DMS153 (cell line): Measurements from ENCODE around the gene VTN.

Source experiments
- DNase-seq: peaks from one replicate; lab custom pipeline; 2025; lab: John Stamatoyannopoulos, UW

The VTN gene

DNA sequence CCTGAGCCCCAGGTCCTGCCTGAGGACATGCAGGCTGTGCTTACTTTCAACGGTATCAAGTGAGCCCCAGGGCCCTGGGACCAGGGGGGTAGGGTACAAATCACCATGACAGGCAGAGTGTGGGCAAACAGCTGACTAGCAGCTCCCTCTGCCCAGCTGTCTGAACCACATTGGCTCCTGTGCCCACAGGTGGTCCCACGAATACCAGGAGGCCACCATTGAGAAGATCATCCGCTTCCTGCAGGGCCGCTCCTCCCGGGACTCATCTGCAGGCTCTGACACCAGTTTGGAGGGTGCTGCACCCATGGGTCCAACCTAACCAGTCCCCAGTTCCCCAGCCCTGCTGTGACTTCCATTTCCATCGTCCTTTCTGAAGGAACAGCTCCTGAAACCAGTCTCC, 25.9 kb upstream of the VTN start:
- no peak for DNase-seq

DNA sequence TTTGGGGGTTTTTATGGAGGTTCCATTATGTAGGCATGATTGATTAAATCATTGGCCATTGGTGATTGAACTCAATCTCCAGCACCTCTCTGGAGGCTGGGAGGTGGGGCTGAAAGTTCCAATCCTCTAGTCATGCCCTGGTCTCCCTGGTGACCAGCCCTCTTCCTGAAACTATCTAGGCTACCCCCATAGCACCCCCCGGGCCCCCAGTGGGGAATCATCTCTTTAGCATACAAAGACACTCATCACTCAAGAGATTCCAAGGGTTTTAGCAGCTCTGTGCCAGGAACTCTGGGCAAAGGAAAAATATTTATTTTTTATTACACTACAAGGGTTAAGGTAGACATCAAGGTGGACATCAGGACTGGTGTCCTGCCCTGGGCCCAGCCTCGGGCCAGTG, 25.3 kb upstream of the VTN start:
- no peak for DNase-seq

DNA sequence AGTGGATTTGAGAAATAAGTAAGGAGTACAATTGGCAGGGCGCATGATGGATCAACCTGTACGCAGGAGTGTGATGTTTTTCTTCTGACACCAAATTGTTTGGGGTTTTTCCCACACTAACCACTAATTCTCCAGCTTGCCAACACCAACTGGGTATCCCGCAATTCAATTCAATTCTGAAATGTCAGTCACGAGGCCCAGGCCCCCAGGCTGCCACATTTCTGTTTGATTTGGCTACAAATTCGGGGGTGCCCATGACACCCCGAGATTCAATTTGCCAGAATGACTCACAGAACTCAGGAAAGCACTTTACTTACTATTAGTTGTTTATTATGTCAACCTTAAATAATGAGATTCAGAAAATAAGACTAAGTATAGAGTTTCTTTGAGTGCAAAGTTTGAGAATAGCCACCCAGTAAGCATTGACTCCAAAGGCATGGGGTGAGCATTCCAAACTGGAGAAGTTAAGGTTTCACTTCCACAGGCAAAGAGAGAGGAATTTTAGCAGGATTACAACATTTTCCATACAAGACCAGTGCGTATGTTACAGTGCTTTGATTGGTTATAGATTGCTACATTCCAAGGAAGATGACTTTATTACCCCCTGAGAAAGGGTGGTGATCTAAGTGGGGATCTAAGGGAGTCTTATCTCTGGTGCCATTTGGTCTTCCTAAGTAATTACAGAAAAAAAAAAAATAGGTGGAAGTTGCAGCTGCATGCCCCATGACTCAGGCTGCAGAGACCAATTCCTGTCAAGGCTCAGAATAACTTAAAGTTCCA, 24.4 kb upstream of the VTN start:
- DNase-seq = no peak

DNA sequence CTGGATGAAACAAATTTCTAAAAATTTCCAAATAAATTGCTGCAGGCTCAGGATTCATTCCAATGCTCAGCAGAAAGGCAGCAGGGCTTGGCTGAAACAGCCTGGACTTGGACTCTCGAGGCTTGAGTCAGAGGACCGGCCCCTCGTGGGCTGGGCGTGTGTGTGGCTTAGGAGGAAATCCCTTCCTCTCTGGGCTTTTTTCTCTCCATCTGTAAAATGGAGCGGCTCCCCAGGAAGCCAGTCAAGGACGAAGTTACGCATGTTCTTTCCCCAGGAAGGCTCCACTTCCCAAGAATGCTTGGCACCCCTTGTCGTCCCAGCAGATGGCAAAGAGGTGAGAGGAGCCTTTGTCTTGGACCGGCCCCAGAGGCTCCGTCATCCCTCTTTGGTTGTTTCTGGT, 22.4 kb upstream of the VTN start:
- DNase-seq = no peak

DNA sequence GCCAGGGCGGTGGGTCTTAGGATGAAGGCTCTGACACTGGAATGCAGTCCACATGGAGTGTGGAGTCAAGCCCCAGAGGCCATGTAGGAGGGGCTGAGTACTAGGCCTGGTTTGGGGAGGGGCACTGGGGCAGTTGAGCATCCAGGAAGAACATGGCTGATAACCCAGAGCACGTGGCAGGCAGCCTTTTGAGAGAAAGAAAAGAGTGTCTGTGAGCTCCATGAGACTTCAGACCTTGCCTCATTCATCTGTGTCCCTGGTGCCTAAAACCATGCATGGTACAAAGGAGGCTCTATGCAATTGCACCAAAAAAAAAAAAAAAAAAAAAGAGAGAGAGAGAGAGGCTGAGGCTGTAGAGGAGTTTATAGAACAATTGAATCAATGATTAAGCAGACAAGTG, 21.3 kb upstream of the VTN start:
- no peak for DNase-seq

DNA sequence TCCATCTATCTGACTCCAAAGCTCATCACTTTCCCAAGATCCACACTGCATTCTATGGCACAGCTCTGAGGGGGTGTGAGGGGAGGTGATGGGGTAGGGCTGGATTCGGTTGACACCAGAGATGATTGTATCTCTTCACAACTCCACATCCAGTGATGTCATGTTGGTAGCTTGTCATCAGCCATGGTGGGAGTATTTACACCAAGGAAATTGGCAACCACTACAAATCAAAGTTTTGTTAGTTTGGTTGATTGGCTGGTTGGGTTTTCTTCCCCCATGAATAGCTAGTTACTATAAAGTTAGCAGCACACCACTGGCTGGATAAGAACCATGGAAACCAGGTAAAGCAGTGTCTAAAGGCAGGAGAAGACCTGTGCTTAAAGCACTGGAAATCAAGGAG, 20.9 kb upstream of the VTN start:
- DNase-seq = no peak

DNA sequence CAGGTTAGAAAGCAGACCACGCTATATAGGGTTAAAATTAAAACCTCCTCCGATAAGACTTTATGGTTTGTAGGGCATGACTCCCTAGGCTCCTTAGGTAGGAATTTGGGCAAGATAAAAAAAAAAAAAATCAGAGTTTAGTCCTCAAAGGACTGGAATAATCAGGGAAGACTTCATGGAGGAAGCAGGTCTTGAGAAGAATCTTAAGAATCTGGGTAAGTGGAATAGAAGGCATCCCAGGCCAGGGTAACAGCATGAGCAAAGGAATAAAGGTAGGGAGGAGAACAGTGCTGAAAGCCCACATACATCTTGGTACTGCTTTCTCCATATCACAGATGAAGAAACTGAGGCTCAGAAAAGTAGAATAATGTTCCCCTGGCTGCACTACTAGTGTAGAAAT, 20.5 kb upstream of the VTN start:
- no peak for DNase-seq

DNA sequence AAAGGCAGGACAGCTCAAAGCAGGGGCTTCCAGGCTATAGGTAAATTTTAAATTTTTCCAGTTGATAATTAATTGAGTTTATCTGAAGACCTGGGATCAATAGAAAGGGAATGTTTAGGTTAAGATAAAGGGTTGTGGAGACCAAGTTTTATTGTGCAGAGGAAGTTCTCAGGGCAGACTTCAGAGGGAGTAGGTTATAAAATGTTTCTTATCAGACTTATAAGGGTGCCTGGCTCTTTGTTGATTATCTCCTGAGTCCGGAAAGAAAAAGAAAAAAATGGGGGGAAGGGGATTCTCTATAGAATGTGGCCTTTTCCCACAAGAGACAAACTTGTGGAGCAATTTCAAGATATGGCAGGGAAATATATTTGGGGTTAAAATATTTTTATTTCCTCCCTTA, 20.0 kb upstream of the VTN start:
- DNase-seq = no peak

DNA sequence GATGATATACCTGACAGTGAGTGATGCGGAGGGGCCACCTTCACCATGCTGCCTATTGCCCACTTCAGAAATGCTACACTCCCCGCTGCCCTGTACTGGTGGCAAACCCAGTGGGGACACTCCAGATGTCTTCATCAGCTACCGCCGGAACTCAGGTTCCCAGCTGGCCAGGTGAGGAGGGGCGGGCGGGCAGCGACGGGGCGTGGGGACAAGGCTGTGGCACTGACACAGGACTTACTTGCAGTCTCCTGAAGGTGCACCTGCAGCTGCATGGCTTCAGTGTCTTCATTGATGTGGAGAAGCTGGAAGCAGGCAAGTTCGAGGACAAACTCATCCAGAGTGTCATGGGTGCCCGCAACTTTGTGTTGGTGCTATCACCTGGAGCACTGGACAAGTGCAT, 18.0 kb upstream of the VTN start:
- DNase-seq = no peak

DNA sequence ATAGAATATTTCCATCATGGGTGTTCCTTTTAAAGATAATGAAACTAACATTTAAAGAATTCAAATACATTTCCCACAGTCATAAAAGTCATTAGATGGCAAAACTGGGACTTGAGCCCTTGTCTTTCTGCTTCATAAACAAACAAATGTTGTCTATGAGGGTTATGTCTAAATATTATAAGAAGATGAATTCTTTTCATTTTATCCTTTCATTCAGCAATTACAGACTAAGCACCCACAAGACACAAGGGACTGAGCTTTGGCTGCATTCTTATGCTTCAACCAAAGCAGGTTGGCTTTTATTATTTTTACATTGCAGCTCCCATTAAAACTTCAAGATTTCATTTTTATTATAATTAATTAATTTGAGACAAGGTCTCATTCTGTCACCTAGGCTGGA, 16.3 kb upstream of the VTN start:
- no peak for DNase-seq

DNA sequence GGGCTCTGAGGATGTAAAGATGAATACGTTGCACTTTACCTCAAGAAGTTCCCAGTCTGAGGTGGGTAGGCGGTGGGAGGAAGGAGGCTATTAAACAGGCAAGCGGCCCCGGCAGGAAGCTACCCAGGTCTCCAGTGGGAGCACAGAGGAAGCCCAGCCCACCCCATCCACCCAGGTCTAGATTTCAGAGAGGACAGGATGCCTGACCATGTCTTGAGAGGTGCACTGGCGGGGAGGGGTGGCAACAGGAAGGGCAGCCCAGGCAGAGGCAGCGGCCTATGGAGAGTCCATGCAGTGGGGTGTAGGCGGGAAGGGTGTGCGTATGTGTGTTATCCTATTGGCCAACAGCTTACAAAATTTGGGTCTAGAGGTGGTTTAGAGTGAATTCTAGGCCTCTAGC, 15.3 kb upstream of the VTN start:
- DNase-seq = no peak

DNA sequence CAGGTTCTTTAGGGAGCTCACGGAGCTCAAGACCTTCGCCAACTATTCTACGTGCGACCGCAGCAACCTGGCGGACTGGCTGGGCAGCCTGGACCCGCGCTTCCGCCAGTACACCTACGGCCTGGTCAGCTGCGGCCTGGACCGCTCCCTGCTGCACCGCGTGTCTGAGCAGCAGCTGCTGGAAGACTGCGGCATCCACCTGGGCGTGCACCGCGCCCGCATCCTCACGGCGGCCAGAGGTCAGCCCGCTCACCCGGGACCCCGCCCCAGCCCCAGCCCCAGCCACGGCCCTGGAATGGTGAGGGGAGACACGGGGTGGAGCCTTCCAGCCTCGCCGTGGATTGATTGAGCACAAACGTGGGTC, 14.9 kb upstream of the VTN start:
- no peak for DNase-seq

DNA sequence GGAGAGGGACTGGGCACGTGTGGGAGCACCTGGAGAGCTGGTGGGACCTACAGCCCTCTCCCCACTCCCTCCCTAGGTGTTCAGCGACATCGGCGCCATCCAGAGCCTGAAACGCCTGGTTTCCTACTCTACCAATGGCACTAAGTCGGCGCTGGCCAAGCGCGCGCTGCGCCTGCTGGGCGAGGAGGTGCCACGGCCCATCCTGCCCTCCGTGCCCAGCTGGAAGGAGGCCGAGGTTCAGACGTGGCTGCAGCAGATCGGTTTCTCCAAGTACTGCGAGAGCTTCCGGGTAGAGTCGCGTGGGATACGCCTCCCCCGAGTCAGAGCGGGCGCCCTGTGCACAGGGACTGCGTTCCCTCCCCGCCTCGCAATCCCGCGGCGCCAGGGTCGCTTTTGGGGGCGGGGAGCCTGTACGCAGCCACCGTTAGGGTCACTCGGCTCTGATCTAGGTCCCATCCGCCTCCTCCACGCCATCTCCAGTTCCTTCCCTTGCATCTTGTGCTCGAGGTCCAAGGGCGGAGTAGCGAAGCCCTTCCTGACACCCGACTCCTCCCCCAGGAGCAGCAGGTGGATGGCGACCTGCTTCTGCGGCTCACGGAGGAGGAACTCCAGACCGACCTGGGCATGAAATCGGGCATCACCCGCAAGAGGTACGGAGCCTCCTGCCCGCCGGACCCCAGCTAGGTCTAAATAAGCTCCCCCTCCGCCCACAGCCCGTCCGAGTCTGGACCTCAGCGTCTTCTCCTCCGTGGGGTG, 14.4 kb upstream of the VTN start:
- peak; percentile 77 for DNase-seq

DNA sequence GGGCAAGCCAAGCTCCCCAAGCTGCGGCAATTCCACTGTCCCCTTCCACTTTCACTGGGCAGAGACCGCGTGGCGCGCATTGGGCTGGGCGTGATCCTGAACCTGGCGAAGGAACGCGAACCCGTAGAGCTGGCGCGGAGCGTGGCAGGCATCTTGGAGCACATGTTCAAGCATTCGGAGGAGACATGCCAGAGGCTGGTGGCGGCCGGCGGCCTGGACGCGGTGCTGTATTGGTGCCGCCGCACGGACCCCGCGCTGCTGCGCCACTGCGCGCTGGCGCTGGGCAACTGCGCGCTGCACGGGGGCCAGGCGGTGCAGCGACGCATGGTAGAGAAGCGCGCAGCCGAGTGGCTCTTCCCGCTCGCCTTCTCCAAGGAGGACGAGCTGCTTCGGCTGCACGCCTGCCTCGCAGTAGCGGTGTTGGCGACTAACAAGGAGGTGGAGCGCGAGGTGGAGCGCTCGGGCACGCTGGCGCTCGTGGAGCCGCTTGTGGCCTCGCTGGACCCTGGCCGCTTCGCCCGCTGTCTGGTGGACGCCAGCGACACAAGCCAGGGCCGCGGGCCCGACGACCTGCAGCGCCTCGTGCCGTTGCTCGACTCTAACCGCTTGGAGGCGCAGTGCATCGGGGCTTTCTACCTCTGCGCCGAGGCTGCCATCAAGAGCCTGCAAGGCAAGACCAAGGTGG, 11.2 kb upstream of the VTN start:
- no peak for DNase-seq

DNA sequence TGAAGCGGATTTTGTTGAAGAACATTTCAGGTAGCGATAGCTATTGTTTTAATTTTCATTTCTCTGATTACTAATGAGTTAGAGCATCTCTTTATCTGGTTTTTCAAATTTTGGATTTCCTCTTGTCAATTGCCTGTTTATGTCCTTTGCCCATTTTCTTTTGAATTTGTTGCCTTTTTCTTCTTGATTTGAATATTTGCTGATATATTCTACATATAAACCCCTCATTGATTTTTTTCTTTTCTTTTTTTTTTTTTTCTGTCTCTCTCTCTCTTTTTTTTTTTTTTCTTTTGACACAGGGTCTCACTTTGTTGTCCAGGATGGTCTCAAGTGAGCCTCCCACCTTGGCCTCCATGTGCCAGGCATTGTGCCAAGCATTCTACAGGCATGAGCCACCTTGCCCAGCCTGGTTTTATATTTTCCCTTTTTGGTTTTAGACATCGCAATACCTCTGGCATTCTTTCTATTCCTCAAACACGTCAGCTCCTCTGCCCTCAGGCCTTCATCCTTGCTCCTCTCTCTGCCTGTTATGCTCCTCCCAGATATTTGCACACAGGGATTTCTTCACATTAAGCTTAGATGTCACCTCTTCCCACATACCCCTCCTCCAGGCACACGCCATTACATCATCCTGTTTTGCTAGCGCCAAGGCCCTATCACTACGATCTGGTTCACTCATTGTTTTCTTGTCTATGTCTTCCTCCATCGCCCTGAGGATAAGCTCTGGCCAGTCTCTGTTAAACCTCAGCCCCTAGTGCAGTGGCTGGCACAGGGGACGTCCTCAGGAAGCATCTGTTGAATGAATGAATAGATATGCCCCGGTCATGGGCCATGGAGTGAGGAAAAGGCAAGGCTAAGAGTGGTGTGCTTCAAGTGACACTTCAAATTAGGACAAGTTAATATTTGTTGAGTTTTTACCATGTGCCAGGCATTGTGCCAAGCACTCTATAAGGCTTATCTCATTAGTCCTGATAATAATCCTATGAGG, 10.0 kb upstream of the VTN start:
- DNase-seq = no peak

DNA sequence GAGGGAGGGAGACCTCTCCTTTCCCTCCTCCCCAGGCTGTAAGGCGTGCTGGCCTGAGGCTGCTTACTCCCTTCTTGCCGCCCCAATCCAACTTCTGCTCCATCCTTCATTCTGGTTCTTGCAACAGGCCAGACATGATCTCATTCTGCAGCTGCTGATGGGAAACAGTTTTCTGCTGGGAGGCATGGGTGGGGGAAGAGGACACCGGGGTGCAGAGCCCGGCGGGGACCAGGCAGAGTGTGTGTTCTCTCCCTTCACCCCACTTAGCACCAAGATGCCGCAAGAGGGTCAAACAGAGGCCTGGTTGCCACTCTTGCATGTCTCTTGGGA, 2.8 kb upstream of the VTN start:
- DNase-seq = no peak

DNA sequence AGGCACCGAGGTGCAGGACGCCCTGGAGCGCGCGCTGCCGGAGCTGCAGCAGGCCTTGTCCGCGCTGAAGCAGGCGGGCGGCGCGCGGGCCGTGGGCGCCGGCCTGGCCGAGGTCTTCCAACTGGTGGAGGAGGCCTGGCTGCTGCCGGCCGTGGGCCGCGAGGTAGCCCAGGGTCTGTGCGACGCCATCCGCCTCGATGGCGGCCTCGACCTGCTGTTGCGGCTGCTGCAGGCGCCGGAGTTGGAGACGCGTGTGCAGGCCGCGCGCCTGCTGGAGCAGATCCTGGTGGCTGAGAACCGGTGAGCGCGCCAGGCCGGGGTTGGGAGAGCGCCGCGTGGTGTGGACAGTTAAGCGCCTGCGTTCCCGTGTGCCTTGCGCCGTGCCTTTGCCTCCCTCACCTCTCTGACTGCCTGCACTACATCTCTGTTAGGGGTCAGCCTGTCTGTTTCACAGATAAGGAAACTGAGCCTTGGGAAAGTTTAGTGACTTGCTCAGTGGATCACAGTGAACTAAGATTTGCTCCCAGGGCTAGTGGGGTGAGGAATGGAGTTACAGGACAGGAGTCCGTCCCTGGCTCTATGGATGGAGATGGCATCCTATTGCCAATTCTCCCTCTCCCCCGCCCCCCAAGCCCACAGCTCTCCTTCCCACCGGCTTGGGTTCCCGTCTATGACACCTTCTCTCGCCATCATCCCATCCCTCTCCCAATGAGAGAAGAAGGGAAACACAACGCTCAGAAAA, 2.3 kb upstream of the VTN start:
- no peak for DNase-seq

DNA sequence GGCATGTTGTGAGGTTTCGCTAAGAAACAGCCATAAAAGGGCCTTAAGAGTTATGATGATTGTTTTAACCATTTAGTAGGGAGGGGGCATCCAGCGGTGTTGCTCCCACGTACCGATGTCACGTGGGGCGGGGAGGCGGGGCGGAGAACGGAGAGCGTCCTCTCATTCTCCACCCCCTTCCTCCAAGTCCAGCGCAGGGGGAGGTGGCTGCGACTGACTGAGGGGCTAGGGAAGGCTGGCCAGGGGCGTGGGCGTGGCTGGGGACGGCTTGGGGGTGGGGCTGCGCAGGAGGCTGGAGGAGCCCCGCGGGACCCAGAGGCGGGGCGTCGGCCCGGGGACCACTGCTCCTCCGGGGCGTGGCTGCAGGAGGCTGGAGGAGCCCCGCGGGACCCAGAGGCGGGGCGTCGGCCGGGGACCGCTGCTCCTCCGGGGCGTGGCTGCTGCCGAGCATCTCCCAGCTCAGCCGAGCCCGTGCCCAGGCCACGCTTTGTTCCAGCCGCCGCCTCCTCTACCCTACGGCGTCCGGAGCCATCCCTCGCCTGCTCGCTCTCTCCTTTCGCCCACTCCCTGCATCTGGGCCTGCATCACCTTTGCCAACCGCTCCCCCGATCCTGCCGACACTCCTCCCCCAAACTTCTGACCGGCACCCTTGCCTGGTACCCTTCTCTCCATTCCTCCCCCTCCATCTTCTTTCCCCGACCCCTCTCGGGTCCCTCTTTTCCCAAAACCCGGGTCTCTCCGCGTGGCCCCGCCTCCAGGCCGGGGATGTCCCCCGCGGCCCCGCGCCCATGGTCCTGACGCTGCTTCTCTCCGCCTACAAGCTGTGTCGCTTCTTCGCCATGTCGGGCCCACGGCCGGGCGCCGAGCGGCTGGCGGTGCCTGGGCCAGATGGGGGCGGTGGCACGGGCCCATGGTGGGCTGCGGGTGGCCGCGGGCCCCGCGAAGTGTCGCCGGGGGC, 1.4 kb upstream of the VTN start, which contains the start of gene SARM1:
TSS of gene SARM1 (plus strand) at position 450 of the 958 bp plus-strand sequence. CDS start at position 789, 339 bp downstream.
- DNase-seq = peak; percentile 90

DNA sequence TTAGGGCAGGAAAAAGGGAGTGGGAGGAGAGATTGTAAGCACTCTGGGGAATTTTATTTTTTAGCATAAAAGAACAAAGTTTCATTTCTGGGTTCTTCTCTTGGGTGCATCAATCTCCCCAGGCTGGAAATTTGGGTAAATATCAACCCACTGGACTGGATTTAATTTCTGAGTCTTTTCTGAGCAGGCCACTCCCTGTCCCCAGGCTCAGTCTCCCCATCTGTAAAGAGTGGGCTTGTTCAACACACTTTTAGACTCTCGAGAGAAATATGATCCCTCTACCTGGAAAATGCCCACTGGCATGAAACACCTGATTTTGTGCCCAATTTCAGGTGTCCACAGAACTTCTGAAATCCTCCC, 617 bp upstream of the VTN start:
- no peak for DNase-seq

DNA sequence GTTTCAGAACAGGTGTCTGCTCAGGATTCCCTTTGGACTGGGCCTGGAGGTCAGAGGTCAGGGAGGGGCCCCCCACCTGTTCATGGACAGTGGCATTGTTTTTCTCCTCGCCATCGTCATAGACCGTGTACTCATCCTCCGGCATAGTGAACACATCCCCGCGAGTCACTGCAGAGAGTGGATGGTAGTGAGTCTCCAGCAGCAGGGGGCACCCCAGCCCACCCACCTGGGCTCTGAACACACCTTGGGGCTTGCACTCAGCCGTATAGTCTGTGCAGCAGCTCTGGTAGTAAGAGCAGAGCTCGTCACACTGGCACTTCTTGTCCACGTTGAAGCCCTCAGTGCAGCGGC, 448 bp downstream of the VTN start:
- no peak for DNase-seq
